GM18909 (cell line): ENCODE results near the gene CNOT4.
"Not testable (repeated sequence)": the region's sequence is repeated elsewhere in the genome, so short reads cannot be mapped to it uniquely, and the experiment has no call there.

Experiments used
- ATAC-seq: cut with Tn5 transposase; IDR thresholded peaks from one replicate; pipeline ENCODE4 v1.9.1; 2021; ENCODE audit warnings: mild to moderate bottlenecking; ENCODE audit not compliant: unreplicated experiment, poor library complexity

The CNOT4 gene

DNA sequence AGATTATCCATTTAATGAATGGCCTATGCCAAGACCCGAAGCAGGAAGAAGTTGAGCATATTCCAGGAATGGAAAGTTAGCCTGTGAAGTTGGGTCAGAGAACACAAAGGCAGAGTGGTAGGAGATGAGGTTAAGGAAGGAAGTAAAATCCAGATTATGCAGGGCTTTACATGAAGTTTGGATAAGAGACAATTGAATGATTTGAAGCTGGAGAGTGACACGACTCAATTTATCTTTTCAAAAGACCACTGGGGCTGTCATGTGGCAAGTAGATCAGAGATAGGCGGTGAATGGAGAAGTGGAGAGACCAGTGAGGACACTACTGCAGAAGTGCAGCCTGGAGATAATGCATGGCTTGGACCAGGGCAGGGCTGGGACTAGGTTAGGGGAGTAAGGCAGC, 7.2 kb upstream of the CNOT4 start:
- ATAC-seq = no peak

DNA sequence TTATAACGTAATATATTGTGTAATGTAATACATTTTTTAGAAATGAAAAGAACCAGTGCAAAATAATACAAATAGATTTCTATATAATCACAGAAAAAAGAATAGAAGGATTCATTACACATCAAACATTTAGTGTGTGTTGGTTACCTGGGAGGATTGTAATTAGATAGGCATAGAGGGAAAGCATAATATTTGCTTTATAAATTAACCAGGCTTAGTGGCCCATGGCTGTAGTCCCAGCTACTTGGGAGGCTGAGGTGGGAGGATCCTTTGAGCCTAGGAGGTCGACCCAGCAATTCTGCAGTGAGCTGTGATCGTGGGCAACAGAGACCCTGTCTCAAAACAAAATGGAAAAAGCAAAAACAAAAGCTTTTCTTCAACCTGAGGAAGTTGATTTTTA, 5.0 kb upstream of the CNOT4 start:
- no peak for ATAC-seq

DNA sequence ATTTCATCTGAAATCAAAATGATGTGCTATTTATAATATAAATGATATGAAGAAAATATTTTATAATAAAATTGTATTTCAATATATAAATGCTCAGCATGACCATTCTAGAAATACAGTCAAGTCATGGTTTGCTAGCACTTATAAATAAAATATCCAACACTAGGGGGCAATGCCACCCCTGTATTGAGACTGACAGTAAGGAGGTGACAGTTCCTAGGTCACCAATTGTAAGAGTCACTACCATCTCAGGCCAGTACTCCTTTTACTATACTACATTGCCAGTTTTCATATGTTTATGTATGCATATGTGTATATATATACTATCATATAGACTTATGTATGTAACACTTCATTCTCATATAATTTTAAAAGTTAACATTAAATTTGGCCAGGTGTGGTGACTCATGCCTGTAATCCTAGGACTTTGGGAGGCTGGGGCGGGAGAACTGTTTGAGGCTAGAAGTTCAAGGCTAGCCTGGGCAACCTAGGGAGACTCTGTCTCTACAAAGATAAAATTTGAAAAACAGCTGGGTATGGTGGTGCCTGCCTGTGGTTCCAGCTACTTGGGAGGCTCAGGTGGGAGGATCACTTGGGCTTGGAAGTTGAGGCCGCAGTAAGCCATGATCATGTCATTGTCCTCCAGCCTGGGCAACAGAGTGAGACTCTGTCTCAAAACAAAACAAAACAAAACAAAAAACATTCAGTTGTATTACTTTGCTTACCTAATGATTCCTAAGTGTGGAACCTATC, 2.4 kb upstream of the CNOT4 start:
- peak; percentile 43 for ATAC-seq

DNA sequence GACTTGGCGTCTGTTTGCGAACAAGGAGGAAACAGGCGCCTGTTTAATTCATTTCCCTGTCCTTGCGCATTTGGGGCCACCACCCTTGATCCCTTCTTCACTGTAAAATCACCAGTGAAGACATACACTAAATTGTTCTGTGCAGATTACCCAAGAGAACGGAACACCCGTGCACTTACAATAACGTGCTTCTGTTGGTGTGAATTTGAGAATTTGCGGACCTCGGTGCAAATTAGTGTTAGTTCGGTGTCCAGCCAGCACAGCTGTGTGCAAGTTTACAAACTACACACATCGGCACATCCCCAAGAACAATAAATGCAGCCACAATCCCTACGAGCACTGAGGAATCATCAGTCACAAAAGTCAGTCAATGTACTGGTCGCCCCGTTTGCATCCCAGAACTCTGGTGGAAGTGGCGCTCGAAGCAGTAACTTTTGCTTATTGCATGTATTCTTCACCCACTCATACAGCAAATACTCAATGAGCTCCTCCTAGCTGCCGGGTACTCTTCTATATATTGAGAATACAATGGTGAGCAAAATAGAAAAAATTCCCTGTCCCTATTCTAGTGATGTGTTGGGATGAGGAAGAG, 786 bp upstream of the CNOT4 start:
- no peak for ATAC-seq

DNA sequence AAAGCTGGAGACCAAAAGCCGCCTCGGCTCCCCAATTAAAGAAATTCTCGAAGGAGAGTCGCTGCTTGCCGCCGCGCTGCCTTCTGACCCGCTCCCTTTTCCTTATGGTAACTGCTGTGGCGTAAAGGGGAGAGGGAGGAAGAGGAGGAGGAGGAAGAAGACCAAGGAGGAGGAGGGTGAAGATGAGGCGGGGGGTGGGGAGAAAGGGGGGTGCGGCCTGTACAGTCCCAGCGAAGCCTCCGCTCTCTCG, 388 bp downstream of the CNOT4 start:
- ATAC-seq = no peak

DNA sequence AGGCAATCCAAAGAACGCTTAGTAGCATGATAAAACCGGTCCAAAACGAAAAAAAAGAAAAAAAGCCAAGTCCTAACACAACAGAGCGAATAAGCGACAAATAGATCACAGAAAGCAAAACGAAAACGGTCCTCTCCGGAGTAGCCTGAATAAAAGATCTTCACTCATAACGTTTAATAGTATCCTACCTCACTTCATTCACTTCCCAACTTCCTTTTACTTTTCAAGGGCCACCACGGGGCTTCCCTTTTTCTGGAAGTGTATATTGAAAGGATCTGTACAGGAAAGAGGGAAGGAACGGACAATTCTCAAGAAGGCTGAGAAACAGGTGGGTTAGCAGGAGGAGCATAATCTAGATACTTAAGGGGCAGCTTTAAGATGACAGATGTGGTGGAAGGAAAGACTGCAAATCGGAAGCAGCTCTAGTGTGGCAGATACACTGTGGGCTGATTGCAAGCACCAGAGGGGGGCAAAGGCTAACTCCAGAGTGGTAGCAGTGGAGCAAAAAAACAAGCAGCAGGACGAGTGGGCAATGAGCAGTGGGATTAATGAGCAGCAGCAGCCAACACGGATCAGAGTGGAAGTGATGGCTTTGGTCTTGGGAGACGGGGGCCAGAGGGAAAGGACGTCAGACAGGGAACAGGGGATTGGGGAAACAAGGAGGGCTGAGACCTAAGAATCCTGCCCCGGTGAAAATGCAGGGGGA, 866 bp downstream of the CNOT4 start:
- ATAC-seq = peak; percentile 36

DNA sequence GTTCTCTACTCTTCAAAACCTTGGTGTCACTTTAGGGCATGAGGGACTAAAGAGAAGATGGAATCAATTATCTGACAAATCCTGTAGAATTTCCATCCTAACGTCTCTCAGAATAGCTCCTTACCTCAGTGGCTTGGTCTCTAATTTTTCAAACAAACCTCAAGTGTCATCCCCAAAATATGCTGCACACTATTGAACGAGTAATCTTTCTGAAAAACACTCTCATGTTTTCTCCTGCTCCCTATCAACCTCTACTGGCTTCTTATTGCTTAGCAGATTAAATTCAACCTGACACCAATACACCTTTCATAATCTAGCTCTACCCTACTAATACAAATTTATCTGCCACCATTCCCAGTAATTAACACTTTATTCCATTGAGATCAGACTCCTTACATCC, 8.5 kb downstream of the CNOT4 start:
- no peak for ATAC-seq

DNA sequence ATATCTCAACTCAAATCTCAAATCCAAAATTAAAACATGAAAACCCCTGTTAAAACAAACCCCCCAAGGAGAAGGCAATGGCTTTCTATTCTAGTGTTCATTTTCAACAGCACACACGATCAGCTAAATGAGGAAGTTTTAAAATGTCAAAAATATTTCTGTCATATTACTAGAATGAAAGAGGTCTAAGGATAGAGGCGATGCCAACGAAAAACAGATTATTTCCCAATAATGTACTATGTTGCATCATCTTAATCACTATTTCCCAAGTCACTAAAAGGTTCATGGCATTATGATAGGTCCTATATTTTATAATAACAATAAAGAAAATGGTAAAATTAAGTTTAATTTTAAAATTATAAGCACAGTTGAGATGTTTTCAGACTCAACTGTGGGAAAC, 10.1 kb downstream of the CNOT4 start:
- no peak for ATAC-seq

DNA sequence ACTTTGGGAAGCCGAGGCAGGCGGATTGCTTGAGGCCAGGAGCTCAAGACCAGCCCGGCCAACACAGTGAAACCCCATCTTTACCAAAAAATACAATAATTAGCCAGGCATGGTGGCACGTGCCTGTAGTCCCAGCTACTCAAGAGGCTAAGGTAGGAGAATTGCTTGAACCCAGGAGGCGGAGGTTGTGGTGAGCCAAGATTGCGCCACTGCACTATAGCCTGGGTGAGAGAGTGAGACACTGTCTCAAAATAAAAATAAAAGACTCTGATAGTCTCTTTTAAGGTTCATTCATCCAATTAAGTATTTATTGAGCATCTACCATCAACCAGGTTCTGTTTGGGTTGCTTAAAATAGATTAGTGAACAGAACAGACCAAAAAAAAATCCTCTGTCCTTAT, 12.7 kb downstream of the CNOT4 start:
- ATAC-seq = not testable (repeated sequence)

DNA sequence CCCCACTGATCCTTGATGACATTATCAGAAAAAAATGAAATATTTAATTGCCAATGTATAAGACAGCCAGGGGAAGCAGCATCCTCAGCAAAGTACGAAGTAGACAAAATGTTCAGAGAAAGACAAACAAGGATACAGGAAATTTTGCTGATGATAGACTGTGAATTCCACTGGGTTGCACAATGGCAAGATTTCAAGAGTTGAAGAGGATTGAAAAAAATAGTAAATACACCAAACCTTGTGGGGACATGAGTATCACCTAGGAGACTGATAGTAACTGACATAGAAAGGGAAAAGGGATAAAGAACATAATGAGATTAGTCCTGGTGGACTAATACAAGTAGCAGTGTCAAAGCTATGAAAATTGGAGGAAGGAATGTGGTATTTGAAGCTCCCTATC, 16.5 kb downstream of the CNOT4 start:
- ATAC-seq = no peak

DNA sequence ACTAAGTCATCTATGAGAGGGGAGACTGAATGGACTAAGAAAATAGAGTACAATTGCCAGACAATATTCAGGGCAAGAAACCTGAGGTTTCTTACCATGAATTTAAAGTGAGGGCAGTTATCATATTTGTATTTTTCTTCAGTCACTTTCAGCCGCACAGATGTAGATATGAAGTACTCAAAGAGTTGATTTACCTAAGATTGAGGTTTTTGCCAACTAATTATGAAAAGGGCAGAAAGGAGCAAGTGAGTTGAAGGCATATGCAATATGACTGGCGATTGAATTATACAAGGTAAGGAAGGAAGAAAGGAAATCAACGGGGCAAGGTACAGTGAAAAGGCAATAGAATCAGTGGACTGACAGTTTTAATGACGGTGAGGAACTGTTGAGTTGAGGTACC, 17.8 kb downstream of the CNOT4 start:
- ATAC-seq = no peak

DNA sequence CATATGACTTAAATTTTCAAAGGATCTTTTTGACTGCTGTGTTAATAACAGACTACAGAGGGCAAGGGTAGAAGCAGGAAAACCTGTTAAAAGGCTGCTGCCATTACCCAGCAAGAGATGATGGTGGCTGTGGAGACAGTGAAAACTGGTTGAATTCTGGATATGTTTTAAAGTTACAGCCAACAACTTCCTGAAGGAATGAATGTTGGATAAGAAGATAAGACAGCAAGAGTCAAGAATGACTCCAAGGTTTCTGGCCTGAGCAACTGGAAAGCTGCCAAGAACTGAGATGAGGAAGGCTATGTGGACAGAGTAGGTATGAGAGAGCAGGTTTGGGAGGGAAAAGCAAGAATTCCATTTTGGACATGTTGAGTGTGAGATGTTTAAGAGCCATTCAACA, 19.1 kb downstream of the CNOT4 start:
- ATAC-seq = no peak

DNA sequence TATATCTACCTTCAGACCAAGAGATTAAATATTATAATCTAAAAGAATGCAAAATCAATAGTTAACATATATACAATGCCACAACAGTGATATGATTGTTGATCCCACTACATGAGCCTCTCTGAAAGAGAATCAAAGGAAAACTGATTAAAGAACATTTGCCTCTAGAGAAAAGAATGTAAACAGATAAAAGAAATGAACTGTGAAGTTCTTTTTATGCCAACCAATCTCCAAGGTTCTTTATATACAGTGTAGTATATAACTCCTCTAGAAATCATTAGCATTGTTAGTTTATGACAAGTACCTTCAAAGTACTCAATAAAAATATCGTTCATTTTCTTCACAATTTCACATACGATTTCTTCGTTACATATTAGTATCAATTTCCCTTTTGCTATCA, 20.1 kb downstream of the CNOT4 start:
- no peak for ATAC-seq

DNA sequence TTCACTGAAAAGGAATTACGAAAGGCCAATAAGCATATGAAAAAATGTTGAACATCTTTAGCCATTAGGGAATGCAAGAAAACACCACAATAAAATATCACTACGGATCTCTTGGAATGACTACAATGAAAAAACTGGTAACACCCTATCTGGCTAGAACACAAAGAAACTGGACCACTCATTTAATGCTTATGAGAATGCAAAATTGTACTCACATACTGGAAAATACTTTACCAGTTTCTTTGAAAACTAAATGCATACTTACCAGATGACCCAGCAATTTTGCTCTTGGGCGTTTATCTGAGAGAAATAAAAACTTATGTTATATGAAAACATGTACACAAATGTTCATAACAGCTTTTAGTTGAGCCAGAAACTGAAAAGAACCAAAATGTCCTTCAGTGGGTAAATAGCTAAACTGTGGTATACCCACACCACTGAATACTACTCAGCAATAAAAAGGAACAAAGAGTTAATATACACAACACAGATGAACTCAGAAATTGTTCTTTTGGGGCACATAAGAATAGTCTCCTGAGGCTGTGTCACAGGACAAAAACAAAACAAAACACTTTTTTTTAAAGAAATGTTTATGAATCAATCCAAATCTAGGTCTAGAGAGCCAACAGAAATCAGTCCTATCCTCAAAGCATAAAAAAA, 23.5 kb downstream of the CNOT4 start:
- ATAC-seq = no peak

DNA sequence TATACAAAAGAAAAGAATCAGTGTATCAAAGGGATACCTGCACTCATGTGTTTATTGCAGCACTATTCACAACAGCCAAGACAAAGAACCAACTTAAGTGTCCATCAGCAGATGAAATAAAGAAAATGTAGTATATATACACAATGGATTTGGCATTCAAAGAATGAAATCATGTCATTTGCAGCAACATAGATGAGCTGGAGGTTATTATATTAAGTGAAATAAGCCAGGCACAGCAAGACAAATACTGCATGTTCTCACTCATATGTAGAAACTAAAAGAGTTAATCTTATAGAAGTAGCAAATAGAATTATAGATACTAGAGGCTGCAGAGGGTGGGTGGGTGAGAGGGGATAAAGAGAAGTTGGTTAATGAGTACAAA, 28.3 kb downstream of the CNOT4 start:
- no peak for ATAC-seq

DNA sequence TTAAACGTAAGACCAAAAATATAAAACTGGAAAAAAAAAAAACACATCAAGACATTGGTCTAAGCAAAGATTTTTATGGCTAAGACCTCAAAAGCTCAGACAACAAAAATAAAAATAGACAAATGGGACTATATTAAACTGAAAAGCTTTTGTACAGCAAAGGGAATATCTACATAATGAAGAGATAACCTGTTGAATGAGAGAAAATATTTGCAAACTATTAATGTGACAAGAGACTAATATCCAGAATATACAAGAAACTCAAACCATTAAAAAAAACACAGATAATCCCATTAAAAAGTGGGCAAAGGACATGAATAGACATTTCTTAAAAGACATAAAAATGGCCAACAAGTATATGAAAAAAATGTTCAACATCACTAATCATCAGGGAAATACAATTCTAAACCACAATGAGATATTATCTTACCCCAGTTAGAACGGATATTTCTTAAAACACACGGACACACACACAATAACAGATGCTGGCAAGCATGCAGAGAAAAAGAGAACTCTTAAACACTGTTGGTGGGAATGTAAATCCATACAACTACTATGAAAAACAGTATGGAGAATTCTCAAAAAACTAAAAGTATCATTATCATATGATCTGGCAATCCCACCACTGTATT, 28.8 kb downstream of the CNOT4 start:
- no peak for ATAC-seq

DNA sequence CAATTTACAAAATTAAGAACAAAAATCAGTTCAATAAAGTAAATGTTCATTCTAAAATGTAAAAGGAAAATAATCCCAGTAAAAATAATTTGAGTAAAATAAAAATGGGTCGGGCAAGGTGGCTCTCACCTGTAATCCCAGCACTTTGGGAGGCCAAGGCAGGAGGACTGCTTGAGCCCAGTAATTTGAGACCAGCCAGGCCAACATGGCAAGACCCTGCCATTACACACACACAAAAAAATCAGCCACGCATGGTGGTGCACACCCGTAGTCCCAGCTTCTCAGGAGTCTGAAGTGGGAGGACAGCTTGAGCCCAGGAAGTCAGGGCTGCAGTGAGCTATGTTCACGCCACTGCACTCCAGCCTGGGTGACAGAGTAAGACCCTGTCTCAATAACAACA, 34.4 kb downstream of the CNOT4 start:
- ATAC-seq = no peak

DNA sequence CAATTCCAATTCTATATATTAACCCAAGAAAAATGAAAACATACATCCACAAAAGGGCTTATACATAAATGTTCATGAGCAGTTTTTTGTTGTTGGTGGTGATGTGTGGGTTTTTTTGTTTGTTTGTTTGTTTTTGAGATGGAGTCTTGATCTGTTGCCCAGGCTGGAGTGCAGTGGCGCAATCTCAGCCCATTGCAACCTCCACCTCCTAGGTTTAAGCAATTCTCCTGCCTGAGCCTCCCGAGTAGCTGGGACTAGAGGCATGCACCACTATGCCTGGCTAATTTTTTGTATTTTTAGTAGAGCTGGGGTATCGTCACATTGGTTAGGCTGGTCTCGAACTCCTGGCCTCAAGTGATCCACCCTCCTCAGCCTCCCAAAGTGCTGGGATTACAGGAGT, 40.2 kb downstream of the CNOT4 start:
- not testable (repeated sequence) for ATAC-seq

DNA sequence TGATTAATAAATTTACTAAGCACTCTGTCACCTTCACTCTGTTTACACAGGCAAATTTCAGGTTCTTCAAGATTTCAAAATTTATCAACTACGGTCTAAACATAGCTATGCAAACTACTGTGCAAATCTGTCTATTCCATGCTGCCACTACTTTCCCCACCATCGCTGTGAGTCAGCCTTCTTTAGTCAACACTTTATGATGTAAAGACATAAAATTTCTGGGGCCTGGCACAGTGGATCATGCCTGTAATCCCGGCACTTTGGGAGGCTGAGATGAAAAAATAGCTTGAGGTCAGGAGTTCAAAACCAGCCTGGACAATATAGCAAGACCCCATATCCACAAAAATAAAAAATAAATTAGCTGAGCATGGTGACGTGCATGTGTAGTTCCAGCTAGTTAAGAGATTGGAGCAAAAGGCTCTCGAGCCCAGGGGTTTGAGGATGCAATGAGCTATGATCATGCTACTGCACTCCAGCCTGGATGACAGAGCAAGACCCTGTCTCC, 42.6 kb downstream of the CNOT4 start:
- ATAC-seq = no peak

DNA sequence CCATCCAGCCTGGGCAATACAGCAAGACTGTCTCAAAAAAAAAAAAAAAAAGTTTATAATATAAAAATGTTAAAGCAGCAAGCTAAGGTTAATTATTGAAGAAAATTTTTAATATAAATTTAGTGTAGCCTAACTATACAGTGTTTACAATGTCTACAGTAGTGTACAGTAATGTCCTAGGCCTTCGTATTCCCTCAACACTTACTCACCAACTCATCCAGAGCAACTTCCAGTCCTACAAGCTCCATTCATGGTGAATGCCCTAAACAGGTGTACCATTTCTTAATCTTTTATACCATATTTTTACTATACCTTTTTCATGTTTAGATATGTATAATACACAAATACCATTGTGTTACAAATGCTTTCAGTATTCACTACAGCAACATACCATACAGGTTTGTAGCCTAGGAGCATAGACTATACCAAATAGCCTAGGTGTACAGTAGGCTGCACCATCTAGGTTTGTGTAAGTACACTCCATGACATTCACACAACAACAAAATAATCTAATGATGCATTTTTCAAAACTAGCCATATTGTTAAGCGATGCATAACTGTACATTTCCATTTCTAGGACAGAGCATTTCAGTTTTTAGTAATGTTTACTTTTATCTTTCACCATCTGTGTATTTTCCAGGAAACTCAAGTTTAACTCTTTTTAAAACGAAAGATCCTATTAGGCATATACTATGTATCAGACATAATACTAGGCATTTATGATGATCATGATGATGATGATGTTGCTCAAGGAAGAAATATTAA, 43.3 kb downstream of the CNOT4 start:
- ATAC-seq = no peak
